ENCODE results near the gene RENBP.

RENBP gene

GRCh38 chrX:153927672-153927921 lies 16.8 kb downstream of the RENBP start:
- POLR2A ChIA-PET, result interaction anchor here (0.7 to 4.2 kb wide), 13 partner anchors 12 to 240 kb away, joined by 3 to 67 read pairs (median 8); partner anchors contain the start of genes HCFC1, RENBP, SLC6A8 and TMEM187
- CTCF ChIA-PET, result interaction anchor here (0.6 to 14.7 kb wide), 5 partner anchors 12 to 163 kb away, joined by 3 to 267 read pairs (median 4); partner anchors contain the start of genes PLXNB3 and RENBP
- Histone ChIP-seq H3K4me1 (ENCODE audit: control insufficient read depth, insufficient read depth, low read length) (peaks cover 10% of the 10 kb centered on the region), H3K36me3 (ENCODE audit: control insufficient read depth in 2 of 2, insufficient read depth in 1 of 2, low read length in 2 of 2) (peaks cover 14 to 37% of the 10 kb centered on the region in 2 experiments), H3K9me3 (ENCODE audit: control insufficient read depth, insufficient read depth, low read depth, low read length) (no peaks in the 10 kb centered on the region), H3K27ac (ENCODE audit: extremely low read depth, low read depth, low read length) (peak overlapping the region; percentile 95), H3K4me3 (ENCODE audit: low read depth, low read length) (peak overlapping the region; percentile 66)
- TF ChIP-seq ZNF366 (tag by site-specific recombination; conservative IDR thresholded peaks at IDR 0.05), result peak; percentile 41; the same call in 1 of the 2 replicates
- no peak for TF ChIP-seq FEZF1 (tag by site-specific recombination; IDR thresholded peaks at IDR 0.05)
- TF ChIP-seq ZNF747 (tag by site-specific recombination; IDR thresholded peaks at IDR 0.05), result no peak
- peak; percentile 91 for TF ChIP-seq ZBTB48 (tag by site-specific recombination; IDR thresholded peaks at IDR 0.05)
- 0 out of 2 replicates have a peak, but pooled peaks have one; percentile 9 for TF ChIP-seq PATZ1 (tag by site-specific recombination; IDR thresholded peaks at IDR 0.05)
- TF ChIP-seq KLF9 (tag by site-specific recombination; IDR thresholded peaks at IDR 0.05; ENCODE audit: low read depth), result peak; percentile 9; the same call in 1 of the 2 replicates
- no peak for TF ChIP-seq SP7 (tag by site-specific recombination; IDR thresholded peaks at IDR 0.05)

GRCh38 chrX:153926858-153927671 lies 17.4 kb downstream of the RENBP start:
- Histone ChIP-seq H3K36me3 (ENCODE audit: control insufficient read depth in 2 of 2, insufficient read depth in 1 of 2, low read length in 2 of 2) (peaks cover 9 to 32% of the 10 kb centered on the region in 2 experiments), H3K4me3 (ENCODE audit: low read depth, low read length) (peak overlapping the region; percentile 66), H3K4me1 (ENCODE audit: control insufficient read depth, insufficient read depth, low read length) (peaks cover 10% of the 10 kb centered on the region), H3K27ac (ENCODE audit: extremely low read depth, low read depth, low read length) (peak overlapping the region; percentile 95), H3K9me3 (ENCODE audit: control insufficient read depth, insufficient read depth, low read depth, low read length) (no peaks in the 10 kb centered on the region)
- ChIA-PET CTCF (interaction anchor here (0.6 to 14.7 kb wide), 6 partner anchors 13 to 259 kb away, joined by 3 to 267 read pairs (median 4); partner anchors contain the start of genes PLXNB3 and RENBP), POLR2A (interaction anchor here (0.6 to 4.2 kb wide), 11 partner anchors 13 to 239 kb away, joined by 3 to 67 read pairs (median 7); partner anchors contain the start of genes HCFC1, RENBP, SLC6A8 and TMEM187)
- TF ChIP-seq ZNF747 (tag by site-specific recombination; IDR thresholded peaks at IDR 0.05) (no peak), ZNF677 (tag by site-specific recombination; IDR thresholded peaks at IDR 0.05) (no peak), ZNF530 (tag by site-specific recombination; IDR thresholded peaks at IDR 0.05; ENCODE audit: low read depth) (no peak), ZBTB20 (tag by site-specific recombination; IDR thresholded peaks at IDR 0.05) (no peak), ZBTB10 (tag by site-specific recombination; IDR thresholded peaks at IDR 0.05) (no peak), ZFHX2 (tag by site-specific recombination; conservative IDR thresholded peaks at IDR 0.05) (peak; percentile 82), SP2 (tag by site-specific recombination; IDR thresholded peaks at IDR 0.05) (peak; percentile 40; the same call in 1 of the 2 replicates), ZNF558 (tag by site-specific recombination; IDR thresholded peaks at IDR 0.05) (no peak), ZNF24 (tag by site-specific recombination; IDR thresholded peaks at IDR 0.05) (no peak), ZNF146 (tag by site-specific recombination; IDR thresholded peaks at IDR 0.05) (no peak), REST (tag by site-specific recombination; IDR thresholded peaks at IDR 0.05) (no peak), PRDM1 (tag by site-specific recombination; IDR thresholded peaks at IDR 0.05) (no peak), ZNF23 (tag by site-specific recombination; IDR thresholded peaks at IDR 0.05; ENCODE audit: borderline replicate concordance) (no peak), HOXC10 (CRISPR knock-in tag; IDR thresholded peaks at IDR 0.05) (0 out of 2 replicates have a peak, but pooled peaks have one; percentile 72), ZNF596 (tag by site-specific recombination; IDR thresholded peaks at IDR 0.05) (no peak), ZNF266 (tag by site-specific recombination; IDR thresholded peaks at IDR 0.05; ENCODE audit: low read depth) (no peak), ZNF510 (tag by site-specific recombination; IDR thresholded peaks at IDR 0.05; ENCODE audit: insufficient replicate concordance) (no peak), ZNF324 (tag by site-specific recombination; IDR thresholded peaks at IDR 0.05) (no peak), ZNF473 (tag by site-specific recombination; IDR thresholded peaks at IDR 0.05) (no peak), GLIS2 (tag by site-specific recombination; IDR thresholded peaks at IDR 0.05) (peak; percentile 66), ZNF776 (tag by site-specific recombination; IDR thresholded peaks at IDR 0.05; ENCODE audit: borderline replicate concordance) (no peak)
